GM19438 (cell line): ENCODE measurements around the gene ELP1.

Experiments
- ATAC-seq: cut with Tn5 transposase; IDR thresholded peaks from one replicate; pipeline ENCODE4 v1.9.1; 2021; ENCODE audit warnings: low read depth; ENCODE audit not compliant: unreplicated experiment

The ELP1 gene

DNA sequence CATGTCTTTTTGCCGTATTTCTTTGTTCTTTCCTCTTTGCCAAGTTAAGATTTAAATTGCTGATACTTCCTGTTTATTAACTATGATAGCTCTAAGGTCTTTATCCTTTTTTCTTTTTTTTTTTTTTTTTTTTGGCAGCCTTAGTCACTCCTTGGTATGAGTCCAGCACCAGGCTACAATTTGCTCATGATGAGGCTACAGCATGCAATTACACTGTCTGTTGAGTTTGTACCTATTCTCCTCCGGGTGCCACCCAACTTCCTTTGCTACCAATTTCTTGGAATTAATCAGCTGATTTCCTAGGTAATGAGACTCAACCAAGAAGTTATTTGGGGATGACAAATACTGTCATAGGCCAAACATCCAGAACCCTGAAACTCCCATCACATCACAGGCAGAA is 103.7 kb downstream of the ELP1 start:
- ATAC-seq: no peak

- no peak for ATAC-seq
Observed at GRCh38 chr9:108823829-108824228, 110.1 kb downstream of the ELP1 start.
